Parathyroid adenoma (tissue), 2 donors: ENCODE data around the gene SIRPD.

Experiments
- H2AFZ ChIP-seq: fragments of 300-600 bp; sonication (generic); one replicate; pipeline ENCODE4 v1.7.0; 2017; ENCODE audit warnings: antibody characterized with exemption, mild to moderate bottlenecking
- H3K27ac ChIP-seq: fragments of 300-600 bp; sonication (generic); one replicate; pipeline ENCODE4 v1.7.0; 2017
- H3K27me3 ChIP-seq: fragments of 300-600 bp; sonication (generic); one replicate; pipeline ENCODE4 v1.7.0; 2017; ENCODE audit warnings: low read length; ENCODE audit not compliant: control insufficient read depth, insufficient read depth
- H3K36me3 ChIP-seq: fragments of 300-600 bp; sonication (generic); one replicate; pipeline ENCODE4 v1.7.0; 2017; ENCODE audit warnings: low read length; ENCODE audit not compliant: control insufficient read depth, insufficient read depth
- H3K4me1 ChIP-seq: fragments of 300-600 bp; sonication (generic); one replicate; pipeline ENCODE4 v1.7.0; 2017; ENCODE audit warnings: control low read depth
- H3K4me2 ChIP-seq: fragments of 300-600 bp; sonication (generic); one replicate; pipeline ENCODE4 v1.7.0; 2017; ENCODE audit warnings: low read length
- H3K4me3 ChIP-seq: fragments of 300-600 bp; sonication (generic); one replicate; pipeline ENCODE4 v1.7.0; 2017; ENCODE audit warnings: low read depth, low read length
- H3K79me2 ChIP-seq: fragments of 300-600 bp; sonication (generic); one replicate; pipeline ENCODE4 v1.7.0; 2017; ENCODE audit warnings: control low read depth
- H3K9ac ChIP-seq: fragments of 300-600 bp; sonication (generic); one replicate; pipeline ENCODE4 v1.7.0; 2017; ENCODE audit warnings: mild to moderate bottlenecking
- H3K9me3 ChIP-seq: fragments of 300-600 bp; sonication (generic); one replicate; pipeline ENCODE4 v1.7.0; 2017; ENCODE audit warnings: low read length; ENCODE audit not compliant: control insufficient read depth
- CTCF ChIP-seq: fragments of 300-600 bp; sonication (generic); IDR thresholded peaks from one replicate; pipeline ENCODE4 v1.7.0; 2017; ENCODE audit warnings: antibody characterized with exemption, mild to moderate bottlenecking
- donor health status: primary hyperparathyroidism.

The SIRPD gene

GRCh38 chr20:1563598-1563997 is 6.1 kb upstream of the SIRPD start:
- no peaks in the 10 kb centered on the region for H3K36me3 ChIP-seq
- H3K79me2 ChIP-seq, result no peaks in the 10 kb centered on the region
- no peak overlapping the region for H3K9ac ChIP-seq
- H3K27ac ChIP-seq, result no peak overlapping the region
- H3K9me3 ChIP-seq, result peaks cover 5% of the 10 kb centered on the region
- no peaks in the 10 kb centered on the region for H3K27me3 ChIP-seq
- H3K4me3 ChIP-seq, result no peak overlapping the region
- TF ChIP-seq CTCF, result no peak
- no peaks in the 10 kb centered on the region for H3K4me1 ChIP-seq
- H2AFZ ChIP-seq, result no peak overlapping the region
- no peak overlapping the region for H3K4me2 ChIP-seq

GRCh38 chr20:1562622-1563021 is 5.1 kb upstream of the SIRPD start:
- Histone ChIP-seq H3K4me2 (no peak overlapping the region), H3K79me2 (no peaks in the 10 kb centered on the region), H3K36me3 (no peaks in the 10 kb centered on the region), H3K27me3 (no peaks in the 10 kb centered on the region), H3K4me3 (no peak overlapping the region), H3K4me1 (no peaks in the 10 kb centered on the region), H2AFZ (no peak overlapping the region), H3K9ac (no peak overlapping the region), H3K27ac (no peak overlapping the region), H3K9me3 (peaks cover 5% of the 10 kb centered on the region)
- no peak for TF ChIP-seq CTCF

GRCh38 chr20:1561350-1561749 is 3.8 kb upstream of the SIRPD start:
- Histone ChIP-seq H3K27ac (no peak overlapping the region), H3K9ac (no peak overlapping the region), H3K36me3 (no peaks in the 10 kb centered on the region), H2AFZ (no peak overlapping the region), H3K4me3 (no peak overlapping the region), H3K4me2 (no peak overlapping the region), H3K9me3 (peaks cover 5% of the 10 kb centered on the region), H3K27me3 (no peaks in the 10 kb centered on the region), H3K79me2 (no peaks in the 10 kb centered on the region), H3K4me1 (no peaks in the 10 kb centered on the region)
- TF ChIP-seq CTCF, result no peak

GRCh38 chr20:1555952-1556351 is 1.6 kb downstream of the SIRPD start:
- Histone ChIP-seq H3K27me3 (no peaks in the 10 kb centered on the region), H2AFZ (no peak overlapping the region), H3K36me3 (no peaks in the 10 kb centered on the region), H3K27ac (no peak overlapping the region), H3K4me3 (no peak overlapping the region), H3K9me3 (no peaks in the 10 kb centered on the region), H3K79me2 (no peaks in the 10 kb centered on the region), H3K4me1 (no peaks in the 10 kb centered on the region), H3K4me2 (no peak overlapping the region), H3K9ac (no peak overlapping the region)
- no peak for TF ChIP-seq CTCF

- no peak for TF ChIP-seq CTCF
- Histone ChIP-seq H3K9me3 (no peaks in the 10 kb centered on the region), H3K4me3 (no peak overlapping the region), H3K4me1 (no peaks in the 10 kb centered on the region), H3K9ac (no peak overlapping the region), H3K27ac (no peak overlapping the region), H3K79me2 (no peaks in the 10 kb centered on the region), H2AFZ (no peak overlapping the region), H3K4me2 (no peak overlapping the region), H3K36me3 (no peaks in the 10 kb centered on the region), H3K27me3 (no peaks in the 10 kb centered on the region)
Measured at GRCh38 chr20:1539816-1540419, 17.6 kb downstream of the SIRPD start.
